GM21367 (cell line): ENCODE data around the gene GMNN.

Source experiments
- ATAC-seq: cut with Tn5 transposase; IDR thresholded peaks from one replicate; pipeline ENCODE4 v1.9.1; 2021; ENCODE audit not compliant: unreplicated experiment

Gene GMNN

GRCh38 chr6:24799541-24799915 is 24.8 kb downstream of the GMNN start:
- no peak for ATAC-seq

DNA sequence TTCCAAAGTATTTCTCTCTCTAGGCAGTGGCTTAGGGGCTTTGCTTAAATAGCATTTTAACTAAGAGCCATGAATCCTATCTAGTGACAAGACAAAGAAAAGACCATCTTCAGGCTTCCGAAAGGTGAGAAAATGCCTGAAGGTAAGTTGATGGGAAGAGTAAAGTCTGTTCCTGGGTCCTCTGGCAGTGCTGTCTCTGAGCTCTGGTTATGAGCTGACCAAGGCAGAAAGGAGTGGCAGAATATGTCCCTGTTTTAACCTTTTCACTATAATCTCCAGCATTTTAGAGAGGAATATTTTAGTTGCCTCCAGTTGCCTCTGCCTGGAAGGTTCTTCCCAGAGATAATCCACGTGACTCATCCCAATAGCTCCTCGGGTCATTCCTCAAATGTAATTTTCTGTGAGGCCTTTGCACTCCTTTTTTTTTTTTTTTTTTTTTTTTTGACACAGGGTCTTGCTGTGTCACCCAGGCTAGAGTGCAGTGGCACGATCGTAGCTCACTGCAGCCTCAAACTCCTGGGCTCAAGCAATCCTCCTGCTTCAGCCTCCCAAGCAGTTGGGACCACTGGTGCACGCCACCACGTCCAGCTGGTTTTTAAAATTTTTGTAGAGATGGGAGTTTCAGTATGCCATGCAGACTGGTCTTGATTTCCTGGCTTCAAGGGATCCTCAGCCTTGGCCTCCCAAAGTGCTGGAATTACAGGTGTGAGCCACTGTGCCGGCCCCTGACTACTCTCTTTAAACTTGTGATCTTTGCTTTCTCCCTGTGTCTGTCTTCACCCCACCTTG is 27.7 kb downstream of the GMNN start:
- no peak for ATAC-seq

DNA sequence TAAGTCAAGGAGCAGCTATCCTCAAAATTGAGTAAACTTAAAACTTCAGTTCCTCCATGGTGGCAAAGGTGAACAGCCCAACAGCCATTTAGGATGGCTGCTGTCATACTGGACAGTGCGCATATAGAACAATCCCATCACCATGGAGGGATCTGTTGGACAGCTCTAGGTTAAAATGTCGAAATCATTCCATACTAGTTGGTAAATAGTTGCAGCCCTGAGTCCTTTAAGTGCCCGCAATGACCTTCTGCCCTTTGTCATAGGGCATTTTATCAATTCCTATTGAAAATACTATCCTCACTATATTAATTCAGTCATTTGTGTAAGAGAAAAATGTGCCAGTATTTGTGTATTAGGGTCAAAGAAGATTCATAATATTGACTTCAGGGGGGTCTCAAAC is 32.8 kb downstream of the GMNN start:
- ATAC-seq: no peak

DNA sequence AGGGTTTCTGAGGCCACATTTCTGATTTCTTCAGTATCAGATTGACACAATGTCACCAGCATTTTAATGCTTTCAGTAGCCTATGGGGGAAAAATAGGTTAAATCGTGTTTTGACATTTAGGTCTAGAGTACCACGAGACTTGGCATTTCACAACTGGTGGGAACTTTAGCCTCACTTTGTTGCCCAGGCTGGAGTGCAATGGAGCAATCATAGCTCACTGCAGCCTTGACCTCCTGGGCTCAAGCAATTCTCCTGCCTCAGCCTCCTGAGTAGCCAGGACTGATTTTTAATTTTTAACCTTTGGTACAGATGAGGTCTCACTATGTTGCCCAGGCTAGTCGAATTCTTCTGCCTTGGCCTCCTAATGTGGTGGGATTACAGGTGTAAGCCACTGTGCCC is 35.0 kb downstream of the GMNN start:
- ATAC-seq: no peak

GRCh38 chr6:24818346-24818745 is 43.6 kb downstream of the GMNN start:
- no peak for ATAC-seq

DNA sequence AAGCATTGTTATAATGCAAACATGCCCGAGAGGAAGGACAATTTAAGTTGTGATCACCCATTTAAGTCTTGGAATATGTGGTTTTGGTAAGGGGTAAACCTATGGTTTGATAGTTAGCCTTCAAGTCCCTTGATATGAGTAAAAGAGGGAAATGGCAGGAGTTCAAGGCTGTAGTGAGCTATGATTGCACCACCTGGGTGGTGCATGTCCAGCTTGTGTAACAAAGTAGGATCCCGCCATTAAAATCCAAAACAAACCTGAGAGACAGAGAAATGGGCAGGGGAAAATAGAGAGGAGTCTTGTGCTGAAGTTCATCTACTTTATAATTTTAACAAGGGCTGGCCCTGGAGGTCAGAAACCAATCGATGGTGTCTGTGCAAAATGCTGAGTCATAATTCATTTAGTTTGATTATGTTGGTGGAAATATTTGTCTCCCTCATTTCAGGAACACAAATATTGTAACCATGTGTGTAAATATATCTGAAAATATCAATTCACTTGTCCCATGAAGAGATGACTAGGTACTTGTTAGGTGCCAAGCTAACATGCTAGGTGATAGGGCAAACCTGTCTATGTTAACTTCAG is 47.2 kb downstream of the GMNN start:
- no peak for ATAC-seq

- ATAC-seq: no peak
Observed at GRCh38 chr6:24822696-24823095, 48.0 kb downstream of the GMNN start.

DNA sequence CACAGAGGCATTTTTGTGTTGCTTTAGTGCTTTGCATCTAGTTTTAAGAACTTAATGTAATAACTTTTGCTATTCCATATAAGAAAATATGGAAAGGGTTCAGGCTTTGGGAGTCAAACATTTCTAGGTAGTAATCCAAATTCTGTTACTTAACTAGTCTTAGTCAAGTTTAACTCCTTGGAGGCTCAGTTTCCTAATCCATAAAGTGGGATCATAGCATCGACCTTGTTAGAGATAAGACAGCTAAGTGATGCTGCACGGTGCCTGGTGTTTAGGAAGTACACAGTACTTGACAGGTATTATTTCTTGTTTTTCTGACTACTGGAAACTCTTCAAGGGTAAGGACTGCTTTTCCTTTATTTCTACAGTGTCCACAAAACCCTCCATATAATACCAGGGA is 48.4 kb downstream of the GMNN start:
- no peak for ATAC-seq

GRCh38 chr6:24824142-24824938 is 49.6 kb downstream of the GMNN start:
- no peak for ATAC-seq

DNA sequence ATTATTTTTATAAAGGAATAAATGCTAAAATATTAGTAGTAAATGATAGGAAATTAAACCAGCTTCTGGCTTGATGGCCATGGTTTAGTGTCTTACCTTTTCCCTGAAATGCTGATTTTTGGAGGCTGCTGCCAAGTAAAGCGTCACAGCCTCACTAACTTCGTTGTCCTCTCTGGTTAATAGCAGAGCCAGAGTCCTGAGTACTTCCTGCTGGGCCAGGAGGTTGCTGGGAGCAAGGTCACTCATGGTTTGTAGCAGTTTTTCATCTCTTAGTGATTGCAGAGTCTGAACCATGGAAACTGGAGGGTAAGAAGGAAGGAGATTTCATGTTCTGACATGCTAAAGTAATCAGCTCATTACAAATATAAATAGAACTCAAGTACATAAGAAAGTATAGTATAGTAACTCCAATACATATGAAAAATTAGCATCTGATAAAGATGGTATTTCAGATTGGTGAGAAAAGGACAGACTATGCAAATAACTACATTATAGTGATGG is 50.4 kb downstream of the GMNN start:
- ATAC-seq: no peak

- ATAC-seq: no peak
Observed at GRCh38 chr6:24827162-24827561, 52.4 kb downstream of the GMNN start.

DNA sequence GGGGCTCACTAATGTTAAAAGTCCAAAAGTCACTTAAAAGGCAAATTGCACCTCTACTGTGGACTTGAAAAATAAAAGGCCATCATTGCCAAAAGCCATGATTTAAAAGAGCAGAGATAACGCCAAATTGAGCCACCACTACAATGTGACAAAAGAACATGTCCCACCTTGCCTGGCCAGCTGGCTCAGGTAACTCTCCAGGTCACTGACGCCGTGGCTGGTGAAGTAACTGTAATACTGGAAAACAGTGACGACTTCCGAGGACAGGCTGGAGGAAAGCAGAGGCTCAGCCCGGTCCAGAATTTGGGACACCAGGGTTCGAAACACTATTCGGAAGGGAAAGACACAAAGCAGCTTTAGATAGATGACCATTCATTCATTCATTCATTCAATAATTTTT is 53.2 kb downstream of the GMNN start:
- ATAC-seq: no peak

- ATAC-seq: no peak
Observed at GRCh38 chr6:24829657-24830056, 54.9 kb downstream of the GMNN start.

GRCh38 chr6:24831771-24832716 is 57.3 kb downstream of the GMNN start:
- no peak for ATAC-seq

- no peak for ATAC-seq
Observed at GRCh38 chr6:24832794-24833193, 58.1 kb downstream of the GMNN start.

DNA sequence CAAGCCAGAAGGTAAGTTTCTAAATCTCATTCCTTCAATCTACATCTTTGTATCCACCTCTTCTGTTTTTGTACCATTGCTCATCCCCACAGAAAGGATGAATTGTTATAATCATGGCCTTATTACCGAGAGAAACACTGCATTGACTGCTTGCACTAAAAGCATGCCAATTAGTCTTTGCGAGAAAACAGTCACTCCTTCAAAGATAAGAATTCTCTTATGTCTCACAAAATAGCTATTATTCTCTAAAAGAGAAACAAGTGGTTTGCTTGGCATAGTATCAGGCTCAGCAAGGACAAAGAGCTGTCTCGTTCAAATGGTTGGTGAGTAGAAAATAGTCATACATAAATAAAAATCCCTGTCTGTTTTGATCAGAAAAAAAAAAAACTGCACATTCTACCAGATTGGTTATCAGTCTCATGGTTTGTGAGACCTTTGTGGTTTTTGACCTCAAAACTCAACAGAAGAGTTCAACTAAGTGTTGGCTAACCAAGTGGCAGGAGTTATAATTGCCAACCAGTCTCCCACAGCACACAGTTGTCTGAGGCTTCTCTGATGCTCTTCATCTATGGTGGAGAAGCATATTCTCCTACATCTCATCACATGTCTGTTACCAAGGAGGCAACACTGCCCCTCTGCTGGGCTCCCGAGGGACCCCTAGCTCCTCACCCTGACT is 59.1 kb downstream of the GMNN start:
- ATAC-seq: no peak
